ENCODE results near the gene SERINC1.

DNA sequence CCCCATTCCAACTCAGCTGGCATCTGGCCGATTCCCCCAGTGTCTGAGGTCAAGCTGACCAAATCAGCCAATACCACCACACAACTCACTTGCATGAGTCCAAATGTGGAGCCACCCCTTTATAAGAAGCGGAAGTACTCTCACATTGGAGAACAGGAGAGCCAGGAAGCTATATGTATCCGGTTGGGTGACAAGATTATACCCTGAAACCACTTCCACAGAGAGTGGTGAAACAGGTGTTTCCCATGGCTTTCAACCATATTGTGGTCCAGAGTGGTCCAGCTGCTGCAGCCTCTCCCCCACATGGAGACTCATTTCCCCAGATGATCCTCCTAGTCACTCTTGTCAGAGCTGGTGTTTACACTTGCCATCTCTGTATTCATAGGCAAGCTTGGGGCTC lies 24.0 kb upstream of the SERINC1 start:
- TF ChIP-seq, protein P1, sequence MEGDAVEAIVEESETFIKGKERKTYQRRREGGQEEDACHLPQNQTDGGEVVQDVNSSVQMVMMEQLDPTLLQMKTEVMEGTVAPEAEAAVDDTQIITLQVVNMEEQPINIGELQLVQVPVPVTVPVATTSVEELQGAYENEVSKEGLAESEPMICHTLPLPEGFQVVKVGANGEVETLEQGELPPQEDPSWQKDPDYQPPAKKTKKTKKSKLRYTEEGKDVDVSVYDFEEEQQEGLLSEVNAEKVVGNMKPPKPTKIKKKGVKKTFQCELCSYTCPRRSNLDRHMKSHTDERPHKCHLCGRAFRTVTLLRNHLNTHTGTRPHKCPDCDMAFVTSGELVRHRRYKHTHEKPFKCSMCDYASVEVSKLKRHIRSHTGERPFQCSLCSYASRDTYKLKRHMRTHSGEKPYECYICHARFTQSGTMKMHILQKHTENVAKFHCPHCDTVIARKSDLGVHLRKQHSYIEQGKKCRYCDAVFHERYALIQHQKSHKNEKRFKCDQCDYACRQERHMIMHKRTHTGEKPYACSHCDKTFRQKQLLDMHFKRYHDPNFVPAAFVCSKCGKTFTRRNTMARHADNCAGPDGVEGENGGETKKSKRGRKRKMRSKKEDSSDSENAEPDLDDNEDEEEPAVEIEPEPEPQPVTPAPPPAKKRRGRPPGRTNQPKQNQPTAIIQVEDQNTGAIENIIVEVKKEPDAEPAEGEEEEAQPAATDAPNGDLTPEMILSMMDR (IDR thresholded peaks at IDR 0.05): no peak
- TF ChIP-seq POLR2A (IDR thresholded peaks at IDR 0.05): no peak

All from adrenal gland (tissue), 5 donors.